Measurements from ENCODE around the gene DOCK3. TPM values are rescaled to one million over a fixed set of nuclear protein-coding genes. Genes with fewer than 3 reads are reported as not detected.

DOCK3 gene
- total and polyA plus RNA-seq, 10 donors = 0.08 to 2.1 (median 0.44) TPM

GRCh38 chr3:50840983-50841489, 166.3 kb downstream of the DOCK3 start:
- Histone ChIP-seq H3K27ac (no peak overlapping the region), H3K27me3 (replicated peaks in 1 of 7) (no peaks in the 10 kb centered on the region), H3K4me3 (no peak overlapping the region), H3K4me1 (no peaks in the 10 kb centered on the region), H3K36me3 (no peaks in the 10 kb centered on the region), H3K9me3 (peaks cover 0 to 7% (median 0%) of the 10 kb centered on the region in 8 donors)
- TF ChIP-seq POLR2AphosphoS5 (IDR thresholded peaks at IDR 0.05) = no peak
- TF ChIP-seq CTCF (IDR thresholded peaks at IDR 0.05 in 8 of 11, conservative IDR thresholded peaks at IDR 0.05 in 3 of 11) = no peak
- TF ChIP-seq POLR2A (IDR thresholded peaks at IDR 0.05) = no peak
- 31 to 96% (median 92%) methylated on average over 1 of the region's 1 CpG for WGBS, 5 donors
- intact Hi-C loops (cut with DNase I; ENCODE audit: low total_unique reads) = no loop called here
- DNase-seq = no peak

- 93 to 97% (median 96%) methylated on average over 5 of the region's 5 CpGs for WGBS, 5 donors
- intact Hi-C loops (cut with DNase I; ENCODE audit: low total_unique reads) = no loop called here
- TF ChIP-seq POLR2AphosphoS5 (IDR thresholded peaks at IDR 0.05) = no peak
- no peak for TF ChIP-seq POLR2A (IDR thresholded peaks at IDR 0.05)
- TF ChIP-seq CTCF (IDR thresholded peaks at IDR 0.05 in 8 of 11, conservative IDR thresholded peaks at IDR 0.05 in 3 of 11) = no peak
These were observed 173.6 kb downstream of the DOCK3 start for GRCh38 chr3:50848308-50848707.

GRCh38 chr3:50850639-50851511, 176.1 kb downstream of the DOCK3 start:
- intact Hi-C loops (cut with DNase I; ENCODE audit: low total_unique reads) = no loop called here
- Histone ChIP-seq H3K36me3 (no peaks in the 10 kb centered on the region), H3K9me3 (peaks cover 0 to 44% (median 20%) of the 10 kb centered on the region in 8 donors), H3K27me3 (replicated peaks in 1 of 7) (no peaks in the 10 kb centered on the region), H3K4me3 (no peak overlapping the region), H3K4me1 (no peaks in the 10 kb centered on the region), H3K27ac (no peak overlapping the region)
- WGBS, 5 donors = 83 to 98% (median 89%) methylated on average over 1 to 3 of the region's 3 CpGs
- TF ChIP-seq POLR2A (IDR thresholded peaks at IDR 0.05) = no peak
- no peak for TF ChIP-seq CTCF (IDR thresholded peaks at IDR 0.05 in 8 of 11, conservative IDR thresholded peaks at IDR 0.05 in 3 of 11)
- TF ChIP-seq POLR2AphosphoS5 (IDR thresholded peaks at IDR 0.05) = no peak
- DNase-seq = no peak

More at GRCh38 chr3:50848308-50848707, 173.6 kb downstream of the DOCK3 start:
- peaks cover 0 to 33% (median 20%) of the 10 kb centered on the region in 8 donors for H3K9me3 ChIP-seq
- no peaks in the 10 kb centered on the region for H3K36me3 ChIP-seq
- no peak overlapping the region for H3K27ac ChIP-seq
- no peaks in the 10 kb centered on the region for H3K27me3 ChIP-seq (replicated peaks in 1 of 7)
- DNase-seq = no peak
- H3K4me3 ChIP-seq = no peak overlapping the region
- no peaks in the 10 kb centered on the region for H3K4me1 ChIP-seq

GRCh38 chr3:50853936-50854335, 179.2 kb downstream of the DOCK3 start:
- intact Hi-C loops (cut with DNase I; ENCODE audit: low total_unique reads) = no loop called here
- H3K27me3 ChIP-seq (replicated peaks in 1 of 7) = no peaks in the 10 kb centered on the region
- peaks cover 0 to 46% (median 10%) of the 10 kb centered on the region in 8 donors for H3K9me3 ChIP-seq
- no peaks in the 10 kb centered on the region for H3K36me3 ChIP-seq
- no peak overlapping the region for H3K4me3 ChIP-seq
- no peaks in the 10 kb centered on the region for H3K4me1 ChIP-seq
- DNase-seq = no peak
- no peak overlapping the region for H3K27ac ChIP-seq
- 80 to 91% (median 86%) methylated on average over 4 of the region's 4 CpGs for WGBS, 5 donors
- no peak for TF ChIP-seq POLR2AphosphoS5 (IDR thresholded peaks at IDR 0.05)
- TF ChIP-seq POLR2A (IDR thresholded peaks at IDR 0.05) = no peak
- no peak for TF ChIP-seq CTCF (IDR thresholded peaks at IDR 0.05 in 8 of 11, conservative IDR thresholded peaks at IDR 0.05 in 3 of 11)

Measured in spleen (tissue), 11 donors.